Activated T-cell treated with anti-CD3 and anti-CD28 coated beads, Interleukin-2, amount 50 U/mL, for 48 hours (primary cell): Measurements from ENCODE around the gene LDB3.

Experiments used
- DNase-seq, 2 experiments: peaks; one replicate each; pipeline ENCODE4 v3.0.0-alpha.2; 2020

Gene LDB3

GRCh38 chr10:86665218-86665607 lies 3.1 kb upstream of the LDB3 start:
- no peak for DNase-seq

GRCh38 chr10:86665868-86666267 lies 2.4 kb upstream of the LDB3 start:
- DNase-seq, result no peak

GRCh38 chr10:86666538-86666937 lies 1.8 kb upstream of the LDB3 start:
- no peak for DNase-seq

GRCh38 chr10:86667421-86668181 lies 710 bp upstream of the LDB3 start:
- no peak for DNase-seq

DNA sequence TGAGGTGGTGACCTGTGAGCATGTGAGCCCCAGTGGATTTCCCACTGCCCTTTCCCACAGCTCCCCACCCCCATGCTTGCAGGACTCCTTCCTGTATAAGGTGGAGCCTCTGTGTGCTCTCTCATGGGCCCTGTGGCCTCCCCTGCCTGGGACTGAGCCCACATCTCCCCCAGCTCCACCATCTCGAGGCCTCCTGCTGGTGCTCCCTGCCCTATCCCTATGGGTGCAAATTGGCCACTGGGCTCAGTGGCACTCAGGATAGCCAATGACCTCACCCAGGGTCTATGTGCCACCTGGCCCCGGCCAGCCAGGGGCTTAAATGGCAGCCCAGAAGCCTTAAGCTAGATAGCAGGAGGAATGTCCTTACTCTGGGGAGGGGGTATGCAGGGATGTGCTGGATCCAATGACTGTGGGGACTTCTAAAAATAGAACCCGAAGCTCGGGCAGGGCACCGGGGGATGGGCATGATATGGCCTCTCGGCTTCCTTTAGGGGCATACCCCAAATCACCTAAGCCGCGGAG lies 2.0 kb downstream of the LDB3 start:
- no peak for DNase-seq

DNA sequence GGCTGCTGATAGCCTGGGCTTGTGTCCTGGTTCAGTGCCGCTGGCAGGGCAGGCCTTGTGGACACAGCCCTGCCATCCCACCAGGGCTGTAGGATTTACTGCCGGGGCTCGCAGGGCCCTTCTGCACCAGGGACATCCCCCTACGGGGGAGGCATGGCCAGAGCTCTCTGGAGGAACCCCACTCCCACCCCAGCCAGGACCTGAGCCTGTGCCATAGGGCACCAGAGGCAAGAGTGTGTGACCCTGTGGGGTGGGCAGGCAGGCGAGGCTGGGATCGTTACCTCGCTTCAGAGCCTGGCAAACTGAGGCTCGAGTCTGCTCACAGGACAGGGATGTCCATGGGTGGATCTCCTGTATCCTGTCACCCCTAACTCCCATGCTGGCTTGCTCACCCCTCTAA lies 2.6 kb downstream of the LDB3 start:
- no peak for DNase-seq

- DNase-seq, result no peak
Observed at GRCh38 chr10:86671419-86671818, 3.1 kb downstream of the LDB3 start.

DNA sequence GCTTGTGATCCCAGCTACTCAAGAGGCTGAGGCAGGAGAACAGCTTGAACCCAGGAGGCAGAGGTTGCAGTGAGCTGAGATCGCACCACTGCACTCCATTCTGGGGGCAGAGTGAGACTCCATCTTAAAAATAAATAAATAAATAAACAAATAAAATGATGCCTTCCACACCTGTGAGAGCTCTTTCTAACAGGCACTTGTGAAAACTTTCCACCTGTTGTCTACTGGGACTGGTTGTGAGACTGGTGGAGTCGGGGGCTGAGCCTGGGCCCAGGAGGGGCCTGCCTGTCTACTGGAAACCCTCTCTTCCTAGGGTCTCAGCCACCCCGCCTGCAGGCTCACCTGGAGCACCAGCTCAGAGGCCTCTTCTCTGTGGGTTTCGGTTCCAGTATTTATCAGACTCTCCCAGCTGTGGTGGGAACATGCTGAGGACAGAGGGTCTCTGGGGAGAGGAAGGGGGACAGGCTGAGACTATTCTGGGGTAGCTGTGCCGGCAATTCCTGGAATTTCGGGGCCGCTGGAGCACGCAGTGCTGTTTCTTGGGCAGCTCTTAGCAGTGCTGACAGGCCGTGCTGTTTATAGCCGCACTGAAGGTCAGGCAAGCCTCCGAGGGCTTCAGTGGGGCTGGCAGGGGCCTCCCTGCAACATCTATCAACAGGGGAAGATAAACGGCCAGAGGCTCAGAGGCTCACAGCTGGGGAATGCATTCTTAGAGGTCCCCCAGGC lies 3.8 kb downstream of the LDB3 start:
- DNase-seq, result no peak

- no peak for DNase-seq
Observed at GRCh38 chr10:86673216-86673826, 5.0 kb downstream of the LDB3 start.

DNA sequence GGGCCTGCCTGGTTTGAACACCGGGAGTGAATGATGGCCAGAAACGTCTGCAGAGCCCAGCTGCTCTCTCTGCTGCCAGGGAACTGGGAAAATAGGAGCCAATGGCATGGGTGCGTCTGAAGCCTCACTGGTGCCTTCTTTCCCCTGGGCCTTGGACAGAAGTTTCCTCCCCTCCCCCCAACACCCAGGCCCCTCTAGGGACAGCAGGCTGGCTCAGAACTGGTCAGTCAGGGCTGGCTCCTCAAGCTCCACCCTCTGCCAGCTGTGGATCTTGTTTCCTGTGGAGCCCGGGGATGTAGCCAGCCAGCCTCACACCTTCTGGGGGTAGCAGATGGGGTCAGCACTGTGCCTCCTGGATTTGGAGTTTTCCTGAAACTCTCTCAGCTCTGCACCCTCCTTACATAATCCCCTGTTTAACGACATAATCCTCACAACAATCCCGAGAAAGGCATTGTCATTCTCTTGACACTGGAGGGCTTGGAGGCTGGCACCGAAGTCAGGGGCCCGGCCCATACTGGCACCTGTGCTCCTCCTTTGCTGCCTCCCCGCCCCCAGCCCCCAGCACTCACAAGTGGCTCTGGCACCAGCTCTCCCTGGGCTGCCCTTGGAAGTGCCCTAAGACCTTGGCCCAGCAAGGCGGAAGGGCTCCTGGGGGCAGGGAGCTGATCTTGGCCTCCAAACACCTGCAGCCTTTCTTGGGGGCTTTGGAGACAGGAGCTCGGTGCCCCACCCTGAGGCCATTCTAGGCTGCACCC lies 5.7 kb downstream of the LDB3 start:
- no peak for DNase-seq

DNA sequence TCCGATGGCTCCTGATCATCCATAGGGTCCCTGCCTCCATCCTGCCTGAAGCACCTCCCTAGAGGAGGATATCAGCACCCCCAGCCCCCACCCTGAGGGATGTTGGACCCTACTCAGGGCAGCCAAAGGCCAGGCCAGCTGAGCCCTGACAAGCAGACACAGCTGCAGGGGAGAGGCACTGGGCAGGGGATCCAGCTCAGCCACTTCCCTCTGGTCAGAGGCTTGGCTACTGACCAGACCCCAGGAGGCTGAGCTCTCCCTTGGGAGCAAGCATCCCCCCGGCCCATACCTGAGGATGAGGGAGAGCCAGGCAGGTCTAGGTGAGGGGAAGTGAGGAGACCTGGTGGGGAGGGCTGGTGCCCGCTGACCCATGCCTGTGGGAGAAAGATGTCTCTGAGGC lies 6.6 kb downstream of the LDB3 start:
- no peak for DNase-seq

DNA sequence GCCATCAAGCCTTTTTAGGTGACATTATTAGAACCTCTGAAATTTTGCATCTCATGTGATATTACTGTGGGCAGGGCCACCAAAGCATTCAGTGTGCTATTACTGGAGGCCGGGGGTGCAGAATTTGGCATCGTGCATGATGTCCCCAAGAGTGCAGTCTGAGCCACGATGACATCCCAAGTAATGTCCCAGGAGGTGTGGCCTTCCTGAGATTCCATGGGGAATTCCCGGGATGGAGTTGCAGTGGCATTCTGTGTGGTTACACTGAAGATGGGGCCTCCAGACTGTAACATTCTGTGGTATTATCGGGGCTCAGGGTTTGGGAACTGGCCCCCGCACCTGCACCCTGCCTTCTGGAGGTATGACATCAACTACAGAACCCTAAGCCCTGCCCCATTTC lies 9.1 kb downstream of the LDB3 start:
- DNase-seq, result no peak

GRCh38 chr10:86678999-86679792 lies 10.9 kb downstream of the LDB3 start:
- no peak for DNase-seq

- no peak for DNase-seq
Observed at GRCh38 chr10:86681047-86681446, 12.7 kb downstream of the LDB3 start.

DNA sequence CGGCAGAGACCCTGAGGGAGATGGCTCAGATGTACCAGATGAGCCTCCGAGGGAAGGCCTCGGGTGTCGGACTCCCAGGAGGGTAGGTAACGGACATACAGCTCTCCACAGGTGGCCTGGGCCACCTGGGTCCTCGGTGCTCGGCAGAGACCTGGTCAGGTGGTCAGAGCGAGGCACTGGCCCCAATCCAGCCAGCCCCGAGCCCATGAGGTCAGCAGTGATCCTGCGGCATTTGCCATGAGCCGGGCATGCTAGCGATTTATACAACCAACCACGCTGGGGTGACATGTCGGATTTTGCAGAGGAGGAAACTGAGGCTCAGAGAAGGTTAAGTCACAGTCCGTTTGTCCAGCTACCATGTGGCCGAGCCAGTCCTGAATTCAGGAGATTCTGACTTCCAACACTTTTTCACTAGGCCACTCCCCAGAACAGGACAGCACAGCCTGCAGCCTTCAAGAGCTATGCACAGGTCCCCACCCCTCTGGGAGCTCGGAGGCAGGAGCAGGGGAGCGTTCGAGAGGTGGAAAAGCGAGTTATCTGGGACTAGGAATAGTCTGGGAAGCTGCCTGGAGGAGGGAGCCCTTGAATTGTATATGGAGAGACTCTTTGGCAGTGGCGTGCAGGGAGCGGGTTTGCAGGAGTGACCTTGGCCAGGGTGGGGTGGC lies 13.5 kb downstream of the LDB3 start:
- no peak for DNase-seq

DNA sequence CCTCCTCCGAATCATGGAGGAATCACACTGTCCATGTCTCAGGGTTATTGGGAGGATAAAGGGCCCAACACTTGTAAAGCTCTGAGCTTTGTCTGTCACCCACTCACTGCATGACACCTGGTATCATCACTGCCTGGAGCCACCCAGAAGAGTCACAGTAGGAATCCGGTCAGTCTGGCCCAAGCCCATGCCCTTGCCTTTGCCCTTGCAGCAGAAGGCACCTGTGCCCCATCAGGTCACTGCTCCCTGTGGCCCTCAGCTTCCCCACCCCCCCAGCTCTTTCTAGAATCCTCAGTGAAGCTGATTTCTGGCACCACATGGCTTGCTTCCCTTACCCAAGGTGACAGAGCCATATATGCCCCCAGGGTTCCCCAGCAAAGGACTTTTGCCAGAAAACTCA lies 14.4 kb downstream of the LDB3 start:
- DNase-seq, result no peak

DNA sequence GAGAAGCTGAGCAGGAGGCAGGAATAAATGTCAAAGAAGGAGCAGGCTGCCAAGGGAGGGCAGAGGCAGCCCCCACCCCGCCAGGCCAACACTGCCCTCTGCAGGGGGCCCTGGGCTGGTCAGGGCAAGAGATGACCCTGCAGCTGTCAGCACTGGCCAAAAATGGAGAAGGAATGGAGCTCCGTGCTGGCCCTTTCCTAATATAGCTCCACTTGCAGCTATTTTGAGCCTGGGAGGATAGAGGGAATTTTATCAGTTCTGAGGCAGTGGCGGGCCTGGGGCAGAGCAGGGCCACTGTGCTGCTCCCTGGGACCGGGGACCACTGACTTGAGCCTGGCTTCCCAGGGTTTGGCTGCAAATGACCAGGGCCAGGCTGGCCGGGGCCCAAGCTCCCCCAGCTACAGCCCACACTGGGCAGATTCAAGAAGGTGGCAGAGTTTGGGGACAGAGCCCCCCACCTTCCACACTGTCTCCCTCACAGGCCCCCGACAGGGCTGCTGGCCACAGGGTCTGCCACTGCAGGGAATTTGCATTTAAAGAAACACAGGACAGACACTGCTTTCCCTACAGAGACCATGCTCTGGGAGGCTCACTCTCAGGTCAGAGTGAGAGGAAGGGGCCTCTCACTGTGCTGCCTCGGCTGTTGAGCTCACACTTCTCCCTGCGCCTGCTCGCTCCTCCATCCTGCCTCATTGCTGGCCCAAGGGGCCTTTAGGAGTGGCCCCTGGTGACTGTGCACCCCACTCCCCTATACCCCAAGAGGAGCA lies 16.2 kb downstream of the LDB3 start:
- no peak for DNase-seq

- DNase-seq, result no peak
Observed at GRCh38 chr10:86685416-86685815, 17.1 kb downstream of the LDB3 start.

- no peak for DNase-seq
Observed at GRCh38 chr10:86685893-86686632, 17.8 kb downstream of the LDB3 start.

- no peak for DNase-seq
Observed at GRCh38 chr10:86686972-86687371, 18.7 kb downstream of the LDB3 start.
